ENCODE results near the gene FBXL4.
A peak's percentile ranks its signal among the peaks of the same experiment; 100 is the strongest.

FBXL4 gene

GRCh38 chr6:98877250-98877649 lies 70.5 kb downstream of the FBXL4 start:
- no peak for DNase-seq

GRCh38 chr6:98875375-98875774 lies 72.4 kb downstream of the FBXL4 start:
- DNase-seq, result no peak

- DNase-seq, result no peak
Observed at GRCh38 chr6:98871821-98872220, 75.9 kb downstream of the FBXL4 start.

- DNase-seq, result no peak
Observed at GRCh38 chr6:98871057-98871456, 76.7 kb downstream of the FBXL4 start.

- DNase-seq, result no peak
Observed at GRCh38 chr6:98864497-98864896, 83.2 kb downstream of the FBXL4 start.

GRCh38 chr6:98848539-98849242 lies 99.1 kb downstream of the FBXL4 start:
- no peak for DNase-seq

- no peak for DNase-seq
Observed at GRCh38 chr6:98847779-98848538, 99.8 kb downstream of the FBXL4 start.

- no peak for DNase-seq
Observed at GRCh38 chr6:98847416-98847778, 100.3 kb downstream of the FBXL4 start.

- DNase-seq, result no peak
Observed at GRCh38 chr6:98846021-98846380, 101.7 kb downstream of the FBXL4 start.

GRCh38 chr6:98845211-98846020 lies 102.3 kb downstream of the FBXL4 start:
- peak; percentile 59 to 63 for DNase-seq

GRCh38 chr6:98844244-98845210 lies 103.2 kb downstream of the FBXL4 start:
- DNase-seq, result no peak

GRCh38 chr6:98843271-98844243 lies 104.2 kb downstream of the FBXL4 start:
- DNase-seq, result no peak

- DNase-seq, result no peak
Observed at GRCh38 chr6:98842342-98843180, 105.2 kb downstream of the FBXL4 start.

GRCh38 chr6:98841621-98842341 lies 106.0 kb downstream of the FBXL4 start:
- DNase-seq, result no peak

GRCh38 chr6:98840996-98841513 lies 106.7 kb downstream of the FBXL4 start:
- no peak for DNase-seq

- no peak for DNase-seq
Observed at GRCh38 chr6:98840385-98840784, 107.4 kb downstream of the FBXL4 start.

GRCh38 chr6:98839781-98840361 lies 107.9 kb downstream of the FBXL4 start:
- DNase-seq, result no peak

- DNase-seq, result no peak
Observed at GRCh38 chr6:98838975-98839374, 108.8 kb downstream of the FBXL4 start.

GRCh38 chr6:98838032-98838431 lies 109.7 kb downstream of the FBXL4 start:
- no peak for DNase-seq

Measured in CD4-positive, alpha-beta T cell treated with Interleukin-1 beta for 1 hour (primary cell).